Heart left ventricle (tissue), 13 donors: Measurements from ENCODE around the gene RUSF1.

Source experiments
- POLR2A ChIP-seq, 2 donors: fragments of 450-650 bp; IDR thresholded peaks; one replicate each; pipeline ENCODE4 v1.6.1; 2017; ENCODE audit warnings: antibody characterized with exemption in 2 of 2, mild to moderate bottlenecking in 2 of 2, moderate library complexity in 2 of 2
- TF ChIP-seq, protein P1 (sequence below), 12 donors: fragments of 200-600 bp; sonication (generic) in 4 of 12; IDR thresholded peaks; one replicate each; pipeline versions ENCODE4 v1.5.0 to v1.8.0; 2018 to 2022; ENCODE audit warnings: antibody characterized with exemption in 12 of 12, mild to moderate bottlenecking in 5 of 12
- donor health status: ischemic (EF 13 %, LVEDD 7.1; RV severe dilation, severe dysfunction).
- donor health status: DM: no; HTN: yes; CAD: no.
- donor health status: DM: no; HTN: no; CAD: no.
- donor health status: ischemic (EF 25% LVEDD 6.9; RV normal size, moderate dysfunction).
- donor health status: ischemic (EF 25% LVEDD 5.7; RV mildly dilated, moderate dysfunction).
- donor health status: ischemic (EF 35%, LVEDD 5.7; RV mildly dilated, moderate dysfunction).
- donor health status: nonischemic (EF 11% LVEDD 7.7; RV severe dilation, severe dysfunction).
- donor health status: DM: yes; HTN: yes; CAD: no.
- donor health status: PGD.
- donor health status: ischemic (EF 29% LVEDD 5.4; RV normal size, mild dysfunction).
- donor health status: nonischemic (EF 23%, LVEDD 6.1; RV moderate dilation, normal function).

DNA sequence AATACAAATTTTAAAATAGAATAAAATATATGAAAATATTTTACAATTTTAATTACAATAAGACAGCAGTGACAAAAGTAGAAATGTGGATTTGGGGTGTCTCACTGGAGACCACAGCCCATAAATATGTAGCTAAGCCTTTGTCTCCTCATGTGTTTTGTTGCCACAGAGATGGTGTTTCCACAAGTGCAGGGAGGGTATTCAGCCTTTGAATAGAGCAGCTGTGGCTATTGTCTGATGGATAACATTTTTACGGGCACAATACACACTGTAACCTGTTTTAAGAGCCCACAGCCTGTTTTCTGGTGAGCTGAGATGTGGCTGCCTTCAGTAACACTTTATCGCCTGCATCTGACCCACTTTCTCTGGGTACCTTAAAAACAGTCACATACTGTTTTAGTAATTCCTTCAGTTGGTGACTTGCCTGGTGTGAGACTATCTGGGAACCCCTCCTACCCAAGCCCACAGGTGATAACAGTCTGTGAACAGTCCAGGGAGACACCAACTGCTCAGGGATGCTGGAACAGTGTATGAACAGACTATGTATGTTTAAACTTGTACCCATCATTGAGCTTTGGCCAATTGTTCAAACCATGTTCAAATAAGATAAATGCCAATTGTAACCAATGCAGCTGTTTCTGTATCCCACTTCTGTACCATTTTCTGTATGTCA, 11.7 kb upstream of the RUSF1 start:
- TF ChIP-seq, protein P1, sequence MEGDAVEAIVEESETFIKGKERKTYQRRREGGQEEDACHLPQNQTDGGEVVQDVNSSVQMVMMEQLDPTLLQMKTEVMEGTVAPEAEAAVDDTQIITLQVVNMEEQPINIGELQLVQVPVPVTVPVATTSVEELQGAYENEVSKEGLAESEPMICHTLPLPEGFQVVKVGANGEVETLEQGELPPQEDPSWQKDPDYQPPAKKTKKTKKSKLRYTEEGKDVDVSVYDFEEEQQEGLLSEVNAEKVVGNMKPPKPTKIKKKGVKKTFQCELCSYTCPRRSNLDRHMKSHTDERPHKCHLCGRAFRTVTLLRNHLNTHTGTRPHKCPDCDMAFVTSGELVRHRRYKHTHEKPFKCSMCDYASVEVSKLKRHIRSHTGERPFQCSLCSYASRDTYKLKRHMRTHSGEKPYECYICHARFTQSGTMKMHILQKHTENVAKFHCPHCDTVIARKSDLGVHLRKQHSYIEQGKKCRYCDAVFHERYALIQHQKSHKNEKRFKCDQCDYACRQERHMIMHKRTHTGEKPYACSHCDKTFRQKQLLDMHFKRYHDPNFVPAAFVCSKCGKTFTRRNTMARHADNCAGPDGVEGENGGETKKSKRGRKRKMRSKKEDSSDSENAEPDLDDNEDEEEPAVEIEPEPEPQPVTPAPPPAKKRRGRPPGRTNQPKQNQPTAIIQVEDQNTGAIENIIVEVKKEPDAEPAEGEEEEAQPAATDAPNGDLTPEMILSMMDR (IDR thresholded peaks at IDR 0.05), result no peak
- no peak for TF ChIP-seq POLR2A (IDR thresholded peaks at IDR 0.05)
